ENCODE results near the gene DCDC2.

DCDC2 gene

GRCh38 chr6:24186349-24186748 lies 171.5 kb downstream of the DCDC2 start:
- no peak overlapping the region for H3K4me3 ChIP-seq (ENCODE audit: low read depth, low read length)
- TF ChIP-seq, protein P1, sequence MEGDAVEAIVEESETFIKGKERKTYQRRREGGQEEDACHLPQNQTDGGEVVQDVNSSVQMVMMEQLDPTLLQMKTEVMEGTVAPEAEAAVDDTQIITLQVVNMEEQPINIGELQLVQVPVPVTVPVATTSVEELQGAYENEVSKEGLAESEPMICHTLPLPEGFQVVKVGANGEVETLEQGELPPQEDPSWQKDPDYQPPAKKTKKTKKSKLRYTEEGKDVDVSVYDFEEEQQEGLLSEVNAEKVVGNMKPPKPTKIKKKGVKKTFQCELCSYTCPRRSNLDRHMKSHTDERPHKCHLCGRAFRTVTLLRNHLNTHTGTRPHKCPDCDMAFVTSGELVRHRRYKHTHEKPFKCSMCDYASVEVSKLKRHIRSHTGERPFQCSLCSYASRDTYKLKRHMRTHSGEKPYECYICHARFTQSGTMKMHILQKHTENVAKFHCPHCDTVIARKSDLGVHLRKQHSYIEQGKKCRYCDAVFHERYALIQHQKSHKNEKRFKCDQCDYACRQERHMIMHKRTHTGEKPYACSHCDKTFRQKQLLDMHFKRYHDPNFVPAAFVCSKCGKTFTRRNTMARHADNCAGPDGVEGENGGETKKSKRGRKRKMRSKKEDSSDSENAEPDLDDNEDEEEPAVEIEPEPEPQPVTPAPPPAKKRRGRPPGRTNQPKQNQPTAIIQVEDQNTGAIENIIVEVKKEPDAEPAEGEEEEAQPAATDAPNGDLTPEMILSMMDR (IDR thresholded peaks at IDR 0.05; ENCODE audit: control insufficient read depth, extremely low read depth, insufficient read depth) = no peak
- no peak for DNase-seq (ENCODE audit: low read depth)

DNA sequence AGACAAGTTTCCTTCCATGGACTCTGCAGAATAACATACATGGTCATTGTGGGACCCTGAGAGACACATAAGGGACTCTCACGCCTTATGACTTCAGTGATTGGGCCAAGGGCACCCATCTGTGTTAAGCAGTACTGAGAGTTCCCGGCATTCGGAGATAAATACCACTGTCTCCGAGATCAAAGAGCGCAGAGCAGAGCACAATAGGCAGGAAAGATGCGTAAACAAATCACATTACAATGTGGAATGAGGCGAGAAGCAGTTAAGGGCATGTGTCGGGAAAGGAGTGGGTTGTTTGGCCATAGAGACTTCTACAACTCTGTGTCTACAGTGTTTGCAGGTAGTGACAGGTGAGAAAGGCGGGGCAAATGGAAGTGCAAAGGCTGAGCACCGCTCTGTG lies 174.3 kb downstream of the DCDC2 start:
- H3K4me3 ChIP-seq (ENCODE audit: low read depth, low read length) = no peak overlapping the region
- DNase-seq (ENCODE audit: low read depth) = no peak
- TF ChIP-seq, protein P1 (IDR thresholded peaks at IDR 0.05; ENCODE audit: control insufficient read depth, extremely low read depth, insufficient read depth) = no peak

DNA sequence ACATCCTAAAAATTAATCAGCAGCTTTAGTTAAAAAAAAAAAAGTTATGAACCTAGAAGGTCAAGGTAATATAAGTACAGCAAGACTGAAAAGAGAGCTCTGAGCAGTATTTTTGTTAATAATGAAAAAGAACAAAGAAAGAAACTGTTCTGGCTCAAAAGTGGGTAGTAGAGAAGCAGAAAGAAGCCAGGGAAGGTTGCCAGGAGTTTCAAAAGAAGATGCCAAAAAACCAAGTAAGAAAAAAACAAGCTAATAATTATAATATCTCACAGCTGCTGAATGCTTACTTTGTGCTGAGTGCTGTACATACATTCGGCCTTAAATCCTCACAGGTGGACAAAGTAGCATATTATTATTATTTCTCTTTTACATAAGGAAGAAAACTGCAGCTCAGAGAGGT lies 200.0 kb downstream of the DCDC2 start:
- no peak overlapping the region for H3K4me3 ChIP-seq (ENCODE audit: low read depth, low read length)
- TF ChIP-seq, protein P1 (IDR thresholded peaks at IDR 0.05; ENCODE audit: control insufficient read depth, extremely low read depth, insufficient read depth) = no peak
- no peak for DNase-seq (ENCODE audit: low read depth)

- TF ChIP-seq, protein P1 (IDR thresholded peaks at IDR 0.05; ENCODE audit: control insufficient read depth, extremely low read depth, insufficient read depth) = no peak
- no peak for DNase-seq (ENCODE audit: low read depth)
- no peak overlapping the region for H3K4me3 ChIP-seq (ENCODE audit: low read depth, low read length)
These were observed 203.7 kb downstream of the DCDC2 start for GRCh38 chr6:24154121-24154520.

DNA sequence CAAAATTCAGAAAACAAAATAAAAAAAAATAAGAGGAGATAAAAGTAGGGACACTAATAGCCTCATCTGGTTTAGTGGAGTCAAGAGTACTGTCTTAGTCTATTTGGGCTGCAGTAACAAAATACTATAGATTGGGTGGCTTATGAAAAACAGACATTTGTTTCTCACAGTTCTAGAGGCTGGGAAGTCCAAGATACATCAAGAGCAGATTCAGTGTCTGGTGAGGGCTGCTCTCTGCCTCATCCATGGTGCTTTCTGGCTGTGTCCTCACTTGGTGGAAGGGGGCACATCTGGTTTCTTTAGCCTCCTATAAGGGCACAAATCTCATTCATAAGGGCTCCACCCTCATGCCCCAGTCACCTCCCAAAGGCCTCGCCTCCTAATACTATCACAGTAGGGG lies 205.8 kb downstream of the DCDC2 start:
- no peak for DNase-seq (ENCODE audit: low read depth)
- no peak overlapping the region for H3K4me3 ChIP-seq (ENCODE audit: low read depth, low read length)
- TF ChIP-seq, protein P1 (IDR thresholded peaks at IDR 0.05; ENCODE audit: control insufficient read depth, extremely low read depth, insufficient read depth) = no peak

GRCh38 chr6:24149836-24150235 lies 208.0 kb downstream of the DCDC2 start:
- DNase-seq (ENCODE audit: low read depth) = no peak
- no peak overlapping the region for H3K4me3 ChIP-seq (ENCODE audit: low read depth, low read length)
- TF ChIP-seq, protein P1 (IDR thresholded peaks at IDR 0.05; ENCODE audit: control insufficient read depth, extremely low read depth, insufficient read depth) = no peak

GRCh38 chr6:24149296-24149695 lies 208.6 kb downstream of the DCDC2 start:
- TF ChIP-seq, protein P1 (IDR thresholded peaks at IDR 0.05; ENCODE audit: control insufficient read depth, extremely low read depth, insufficient read depth) = no peak
- no peak overlapping the region for H3K4me3 ChIP-seq (ENCODE audit: low read depth, low read length)
- no peak for DNase-seq (ENCODE audit: low read depth)

Data from LNCaP clone FGC (cell line).